ENCODE results near the gene EFR3B.

Gene EFR3B

DNA sequence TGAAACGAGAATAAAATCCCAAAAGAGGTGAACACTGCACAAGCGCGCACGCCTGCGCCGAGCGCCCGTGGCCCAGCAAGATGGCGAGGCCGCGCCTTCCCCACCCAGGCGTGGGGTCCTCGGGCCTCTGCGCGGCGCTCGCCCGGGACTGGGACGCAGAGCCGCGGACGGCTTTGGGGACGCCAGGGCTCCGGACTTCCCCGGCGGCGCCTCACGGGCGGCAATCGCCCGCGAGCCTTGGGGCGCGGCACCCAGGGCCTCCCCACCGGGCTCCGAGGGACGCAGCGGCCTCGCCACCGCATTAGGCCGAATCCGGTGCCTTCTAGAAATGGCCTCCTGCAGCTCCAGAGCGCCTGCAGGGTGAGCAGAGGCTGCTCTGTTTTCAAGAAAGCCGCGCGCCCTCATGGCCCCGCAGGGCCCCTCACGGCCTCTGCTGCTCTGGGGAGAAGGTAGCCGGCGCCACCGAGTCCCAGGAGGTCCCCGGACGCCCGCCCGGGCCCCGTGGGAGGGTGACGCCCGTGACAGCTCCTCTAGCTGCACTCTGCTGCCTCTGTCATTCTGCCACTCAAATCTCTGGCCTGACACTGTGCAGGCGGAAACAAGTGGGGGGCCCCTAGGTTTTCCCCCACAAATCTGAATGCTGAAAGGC lies 162.4 kb downstream of the EFR3B start:
- peak overlapping the region in 4 of 21 experiments; percentile 19 to 69 (median 34) for H3K27ac ChIP-seq
- H3K4me3 ChIP-seq = peak overlapping the region in 3 of 7 experiments; percentile 8 to 16 (median 15)

DNA sequence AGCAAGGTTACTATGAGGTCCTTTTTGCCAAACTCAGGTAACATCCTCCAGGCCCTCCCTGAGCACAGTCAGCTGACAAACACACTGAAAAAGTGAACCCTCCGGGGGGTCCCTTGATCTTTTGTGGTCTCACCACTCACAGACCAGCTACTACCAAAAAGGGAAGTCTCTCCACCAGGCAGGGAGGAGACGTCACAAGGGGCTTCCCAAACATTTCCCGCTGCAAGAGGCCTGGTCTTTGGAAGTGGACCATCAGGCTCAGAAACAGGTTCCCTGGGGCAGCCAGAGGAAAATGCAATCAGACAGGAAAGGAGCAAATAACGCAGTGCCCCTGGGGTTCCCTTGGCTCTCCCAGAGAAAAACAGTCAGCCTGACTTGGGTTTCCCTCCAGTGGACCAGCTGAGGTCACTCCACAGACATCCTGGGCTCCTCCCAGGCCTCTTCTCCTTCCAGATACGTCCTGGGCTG lies 165.2 kb downstream of the EFR3B start:
- no peak overlapping the region for H3K27ac ChIP-seq
- no peak overlapping the region for H3K4me3 ChIP-seq
